ENCODE measurements around the gene TMEM140.
"Not testable (repeated sequence)": the region's sequence is repeated elsewhere in the genome, so short reads cannot be mapped to it uniquely, and the experiment has no call there.

The TMEM140 gene

GRCh38 chr7:135195156-135195555 lies 47.3 kb downstream of the TMEM140 start:
- DNase-seq (ENCODE audit: low spot score): no peak

- DNase-seq (ENCODE audit: low spot score): no peak
Measured at GRCh38 chr7:135195968-135196629, 48.2 kb downstream of the TMEM140 start.

- DNase-seq (ENCODE audit: low spot score): no peak
Measured at GRCh38 chr7:135197343-135197742, 49.5 kb downstream of the TMEM140 start.

- DNase-seq (ENCODE audit: low spot score): no peak
Measured at GRCh38 chr7:135197906-135198655, 50.2 kb downstream of the TMEM140 start.

- DNase-seq (ENCODE audit: low spot score): no peak
Measured at GRCh38 chr7:135199439-135199838, 51.6 kb downstream of the TMEM140 start.

GRCh38 chr7:135200821-135201331 lies 53.0 kb downstream of the TMEM140 start:
- no peak for DNase-seq (ENCODE audit: low spot score)

GRCh38 chr7:135201350-135201749 lies 53.5 kb downstream of the TMEM140 start:
- DNase-seq (ENCODE audit: low spot score): no peak

GRCh38 chr7:135204341-135204749 lies 56.5 kb downstream of the TMEM140 start:
- DNase-seq (ENCODE audit: low spot score): no peak

GRCh38 chr7:135204876-135205275 lies 57.0 kb downstream of the TMEM140 start:
- no peak for DNase-seq (ENCODE audit: low spot score)

- no peak for DNase-seq (ENCODE audit: low spot score)
Measured at GRCh38 chr7:135205850-135206249, 58.0 kb downstream of the TMEM140 start.

GRCh38 chr7:135206941-135207391 lies 59.1 kb downstream of the TMEM140 start:
- DNase-seq (ENCODE audit: low spot score): no peak

GRCh38 chr7:135207406-135208101 lies 59.7 kb downstream of the TMEM140 start:
- no peak for DNase-seq (ENCODE audit: low spot score)

- no peak for DNase-seq (ENCODE audit: low spot score)
Measured at GRCh38 chr7:135208102-135208793, 60.4 kb downstream of the TMEM140 start.

GRCh38 chr7:135209225-135209834 lies 61.5 kb downstream of the TMEM140 start:
- DNase-seq (ENCODE audit: low spot score): no peak

GRCh38 chr7:135210888-135211178 lies 63.0 kb downstream of the TMEM140 start:
- DNase-seq (ENCODE audit: low spot score): no peak

- DNase-seq (ENCODE audit: low spot score): peak; percentile 97
Measured at GRCh38 chr7:135211179-135211945, 63.5 kb downstream of the TMEM140 start, which contains the start of gene WDR91. Gene WDR91 (minus strand): TSS chr7:135211526. CDS start chr7:135211502, 24 bp downstream.

- not testable (repeated sequence) for DNase-seq (ENCODE audit: low spot score)
Measured at GRCh38 chr7:135211946-135212685, 64.2 kb downstream of the TMEM140 start.

- DNase-seq (ENCODE audit: low spot score): no peak
Measured at GRCh38 chr7:135213831-135214230, 66.0 kb downstream of the TMEM140 start.

GRCh38 chr7:135215180-135215579 lies 67.3 kb downstream of the TMEM140 start:
- DNase-seq (ENCODE audit: low spot score): no peak

GRCh38 chr7:135215698-135216097 lies 67.8 kb downstream of the TMEM140 start:
- no peak for DNase-seq (ENCODE audit: low spot score)

All from CD4-positive, alpha-beta T cell treated with Interleukin-2 at 100 ng/mL for 4 hours (primary cell).